GM18951 (cell line): ENCODE measurements around the gene SRP68.
"Not testable (repeated sequence)": the region's sequence is repeated elsewhere in the genome, so short reads cannot be mapped to it uniquely, and the experiment has no call there.

Experiments
- POLR2A ChIP-seq: IDR thresholded peaks from 4 replicates; pipeline ENCODE4 v1.6.1; 2011; ENCODE audit warnings: mild to moderate bottlenecking; ENCODE audit not compliant: insufficient read length, insufficient read depth; ENCODE audit errors: extremely low read depth
- in situ Hi-C: fragments of 300-500 bp; cut with MboI; formaldehyde crosslinking; loops from one replicate; pipeline ENCODE4 v1.12.0; 2022; ENCODE audit warnings: low sequenced_read_pairs, mixed read lengths, inconsistent platforms; ENCODE audit not compliant: unreplicated experiment

SRP68 gene

GRCh38 chr17:76076765-76077583 is 4.7 kb upstream of the SRP68 start:
- in situ Hi-C loops, result no loop called here

GRCh38 chr17:76076146-76076764 is 3.9 kb upstream of the SRP68 start:
- in situ Hi-C loops, result no loop called here

More at GRCh38 chr17:76076765-76077583, 4.7 kb upstream of the SRP68 start:
- TF ChIP-seq POLR2A, result no peak

GRCh38 chr17:76075364-76076145 is 3.2 kb upstream of the SRP68 start:
- in situ Hi-C loops, result no loop called here
- no peak for TF ChIP-seq POLR2A

More at GRCh38 chr17:76076146-76076764, 3.9 kb upstream of the SRP68 start:
- TF ChIP-seq POLR2A, result no peak

- in situ Hi-C loops, result no loop called here
- no peak for TF ChIP-seq POLR2A
Observed at GRCh38 chr17:76074390-76075363, 2.4 kb upstream of the SRP68 start, which contains the start of gene GALR2. TSS of gene GALR2 (plus strand) at chr17:76074781. CDS start at chr17:76074884, 103 bp downstream.

DNA sequence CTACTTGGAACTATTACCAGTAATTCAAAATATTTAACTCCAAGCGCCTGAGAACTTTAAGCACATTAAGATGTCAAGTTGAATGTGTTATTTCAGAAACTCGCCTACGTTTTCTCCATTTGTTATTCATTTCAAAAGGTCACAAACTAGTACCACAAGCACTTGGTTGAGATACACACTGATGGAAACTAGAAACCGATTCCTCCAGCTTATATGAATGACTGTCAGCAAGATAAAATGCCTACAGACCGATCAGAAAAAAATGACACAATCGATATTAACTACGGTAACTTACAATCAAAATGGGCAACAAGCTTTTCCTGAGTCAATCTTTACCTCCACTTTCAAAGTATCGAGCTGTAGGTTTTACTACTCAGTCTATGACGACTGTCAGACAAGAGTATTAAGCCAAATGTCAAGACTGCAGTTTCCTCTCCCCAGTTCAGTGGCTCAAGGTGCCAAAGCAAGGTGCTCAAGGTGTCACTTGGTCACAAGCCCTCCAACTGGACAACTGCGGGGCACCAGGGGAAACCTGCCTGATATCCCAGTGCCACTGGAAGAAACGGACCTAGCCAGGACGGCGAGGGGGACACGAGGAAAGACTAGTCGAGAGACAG is 678 bp downstream of the SRP68 start:
- in situ Hi-C loops, result no loop called here
- no peak for TF ChIP-seq POLR2A

DNA sequence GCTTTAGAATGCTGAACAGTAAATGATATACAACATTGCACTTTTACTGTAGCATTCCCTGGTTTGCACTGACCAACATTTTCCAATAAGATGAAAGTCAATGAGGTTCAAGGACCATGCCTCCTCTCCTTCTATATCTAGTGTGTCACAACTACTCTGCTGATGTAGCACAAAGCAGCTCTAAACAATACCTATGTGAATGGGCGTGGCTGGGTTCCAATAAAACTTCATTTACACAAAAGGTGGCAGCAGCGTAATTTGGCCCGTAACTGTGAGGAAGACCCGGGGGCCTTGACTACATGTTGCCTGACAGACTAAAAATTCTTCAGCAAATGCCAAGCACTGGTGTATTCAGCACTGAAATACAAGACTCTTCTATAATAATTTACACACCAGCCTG is 6.5 kb downstream of the SRP68 start:
- no peak for TF ChIP-seq POLR2A
- in situ Hi-C loops, result no loop called here

- no peak for TF ChIP-seq POLR2A
- in situ Hi-C loops, result no loop called here
Observed at GRCh38 chr17:76063875-76064546, 8.3 kb downstream of the SRP68 start.

GRCh38 chr17:76058264-76058663 is 14.1 kb downstream of the SRP68 start:
- in situ Hi-C loops, result not testable (repeated sequence)

GRCh38 chr17:76056882-76057281 is 15.4 kb downstream of the SRP68 start:
- no peak for TF ChIP-seq POLR2A
- in situ Hi-C loops, result no loop called here

DNA sequence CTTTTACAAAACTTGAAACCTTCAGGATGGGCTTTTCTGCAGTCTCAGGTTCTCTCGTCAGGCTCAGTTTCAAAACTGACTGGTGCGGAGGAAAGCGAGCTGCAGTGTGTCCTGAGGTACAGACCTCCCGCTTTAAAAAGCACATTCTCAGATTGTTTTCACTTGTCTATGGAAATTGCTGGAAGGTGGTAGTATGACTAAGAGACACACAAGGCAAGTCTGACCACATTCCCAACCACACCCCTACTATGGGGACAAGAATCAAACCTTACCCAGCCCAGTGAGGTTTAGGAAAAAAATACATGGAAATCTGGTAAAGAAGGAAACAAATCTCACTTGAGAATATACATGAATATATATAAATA is 18.2 kb downstream of the SRP68 start:
- in situ Hi-C loops, result no loop called here
- TF ChIP-seq POLR2A, result no peak

- in situ Hi-C loops, result no loop called here
- TF ChIP-seq POLR2A, result no peak
Observed at GRCh38 chr17:76053246-76054111, 18.8 kb downstream of the SRP68 start.
